PC-9 (cell line): ENCODE results near the gene PDE3A. TPM values are rescaled to one million over a fixed set of nuclear protein-coding genes. Genes with fewer than 3 reads are reported as not detected.

ENCODE experiments used
- BruUV-seq: library from RNA; stranded (reverse); fragments of 400-500 nt; replicated peaks from 2 replicates; lab custom pipeline; 2021; lab: Mats Ljungman, UMichigan
- CTCF ChIA-PET: fragments of 300-600 bp; sonication (Branson Sonifier 250); formaldehyde crosslinking; loops from one replicate; lab custom pipeline; 2022; ENCODE audit warnings: antibody characterized with exemption; lab: Charles Lee
- POLR2A ChIA-PET: fragments of 300-600 bp; sonication (Branson Sonifier 250); formaldehyde crosslinking; loops from one replicate; lab custom pipeline; 2022; ENCODE audit warnings: antibody characterized with exemption; ENCODE audit not compliant: unreplicated experiment; lab: Charles Lee
- DNase-seq, 2 experiments: peaks; one replicate each; pipeline versions ENCODE4 v3.0.0 to v3.0.0-alpha.2; 2015 to 2022; ENCODE audit warnings: mixed read lengths in 1 of 2
- H2AFZ ChIP-seq: fragments of 200-600 bp; sonication (generic); 2 replicates; pipeline ENCODE4 v1.8.1; 2017; ENCODE audit warnings: antibody characterized with exemption
- H3F3A ChIP-seq: fragments of 200-600 bp; sonication (generic); 2 replicates; pipeline ENCODE4 v1.8.1; 2017; ENCODE audit warnings: antibody characterized with exemption, mild to moderate bottlenecking, low read depth; ENCODE audit not compliant: insufficient read depth
- H3K27ac ChIP-seq: fragments of 200-600 bp; sonication (generic); 2 replicates; pipeline ENCODE4 v1.6.1; 2016; ENCODE audit warnings: mixed run types
- H3K27me3 ChIP-seq: fragments of 200-600 bp; sonication (generic); 2 replicates; pipeline ENCODE4 v1.6.1; 2016; ENCODE audit warnings: low read depth, mixed run types; ENCODE audit not compliant: insufficient read depth
- H3K36me3 ChIP-seq: fragments of 200-600 bp; sonication (generic); 2 replicates; pipeline ENCODE4 v1.6.1; 2016; ENCODE audit warnings: low read depth, mixed run types
- H3K4me1 ChIP-seq: fragments of 200-600 bp; sonication (generic); replicated peaks from 2 replicates; pipeline ENCODE4 v1.6.1; 2016; ENCODE audit warnings: mixed run types; ENCODE audit not compliant: insufficient read depth
- H3K4me2 ChIP-seq: fragments of 200-600 bp; sonication (generic); 2 replicates; pipeline ENCODE4 v1.6.1; 2017; ENCODE audit warnings: mixed run types
- H3K4me3 ChIP-seq: fragments of 200-600 bp; sonication (generic); 2 replicates; pipeline ENCODE4 v1.6.1; 2016; ENCODE audit warnings: mixed run types
- H3K79me2 ChIP-seq: fragments of 200-600 bp; sonication (generic); 2 replicates; pipeline ENCODE4 v1.6.1; 2017; ENCODE audit warnings: low read depth, mixed run types
- H3K9me2 ChIP-seq: fragments of 200-600 bp; sonication (generic); 2 replicates; pipeline ENCODE4 v1.8.1; 2017; ENCODE audit warnings: mild to moderate bottlenecking; ENCODE audit not compliant: insufficient read depth
- H3K9me3 ChIP-seq: fragments of 200-600 bp; sonication (generic); 2 replicates; pipeline ENCODE4 v1.8.1; 2016; ENCODE audit warnings: low read depth; ENCODE audit not compliant: insufficient read depth
- H4K20me1 ChIP-seq: fragments of 200-600 bp; sonication (generic); 2 replicates; pipeline ENCODE4 v1.8.1; 2017; ENCODE audit not compliant: insufficient read depth
- EZH2 ChIP-seq: fragments of 200-600 bp; sonication (generic); IDR thresholded peaks from 2 replicates; pipeline ENCODE4 v1.8.0; 2017; ENCODE audit warnings: antibody characterized with exemption, low read depth
- intact Hi-C: fragments of 100-400 bp; cut with micrococcal nuclease; formaldehyde crosslinking; loops from one replicate; pipeline ENCODE4 v1.10.0; 2022; ENCODE audit not compliant: unreplicated experiment
- total RNA-seq: library from RNA; stranded (reverse); gene quantifications from 2 replicates; pipeline ENCODE4 v1.2.3, GENCODE V29; 2021
- TF ChIP-seq, protein P1 (sequence below): fragments of 200-600 bp; sonication (generic); conservative IDR thresholded peaks from 2 replicates; pipeline ENCODE4 v1.6.1; 2017; ENCODE audit warnings: mixed run types, antibody characterized with exemption, mild to moderate bottlenecking, moderate library complexity

Gene PDE3A
- total RNA-seq, 1 experiment from 2014 or later, result not detected

GRCh38 chr12:20588042-20588441 is 219.7 kb downstream of the PDE3A start:
- no peaks in the 10 kb centered on the region for H3K9me2 ChIP-seq
- no peaks in the 10 kb centered on the region for H3F3A ChIP-seq
- no peaks in the 10 kb centered on the region for H3K79me2 ChIP-seq
- H3K27me3 ChIP-seq, result no peaks in the 10 kb centered on the region
- intact Hi-C loops, result no loop called here
- no peak for TF ChIP-seq EZH2
- TF ChIP-seq, protein P1, sequence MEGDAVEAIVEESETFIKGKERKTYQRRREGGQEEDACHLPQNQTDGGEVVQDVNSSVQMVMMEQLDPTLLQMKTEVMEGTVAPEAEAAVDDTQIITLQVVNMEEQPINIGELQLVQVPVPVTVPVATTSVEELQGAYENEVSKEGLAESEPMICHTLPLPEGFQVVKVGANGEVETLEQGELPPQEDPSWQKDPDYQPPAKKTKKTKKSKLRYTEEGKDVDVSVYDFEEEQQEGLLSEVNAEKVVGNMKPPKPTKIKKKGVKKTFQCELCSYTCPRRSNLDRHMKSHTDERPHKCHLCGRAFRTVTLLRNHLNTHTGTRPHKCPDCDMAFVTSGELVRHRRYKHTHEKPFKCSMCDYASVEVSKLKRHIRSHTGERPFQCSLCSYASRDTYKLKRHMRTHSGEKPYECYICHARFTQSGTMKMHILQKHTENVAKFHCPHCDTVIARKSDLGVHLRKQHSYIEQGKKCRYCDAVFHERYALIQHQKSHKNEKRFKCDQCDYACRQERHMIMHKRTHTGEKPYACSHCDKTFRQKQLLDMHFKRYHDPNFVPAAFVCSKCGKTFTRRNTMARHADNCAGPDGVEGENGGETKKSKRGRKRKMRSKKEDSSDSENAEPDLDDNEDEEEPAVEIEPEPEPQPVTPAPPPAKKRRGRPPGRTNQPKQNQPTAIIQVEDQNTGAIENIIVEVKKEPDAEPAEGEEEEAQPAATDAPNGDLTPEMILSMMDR, result no peak
- CTCF ChIA-PET, result no interaction called here
- H3K4me1 ChIP-seq, result no peaks in the 10 kb centered on the region
- H3K4me3 ChIP-seq, result no peak overlapping the region
- H4K20me1 ChIP-seq, result no peaks in the 10 kb centered on the region
- POLR2A ChIA-PET, result interaction anchor here (0.6 kb wide), 2 partner anchors 61 to 560 kb away, joined by 6 read pairs; no protein-coding TSS in a partner anchor
- no peaks in the 10 kb centered on the region for H3K9me3 ChIP-seq
- no peaks in the 10 kb centered on the region for H3K36me3 ChIP-seq
- no peak for DNase-seq
- no peak overlapping the region for H3K27ac ChIP-seq
- no peak overlapping the region for H2AFZ ChIP-seq
- no TSS peak for BruUV-seq
- no peak overlapping the region for H3K4me2 ChIP-seq

GRCh38 chr12:20590570-20590969 is 222.2 kb downstream of the PDE3A start:
- ChIA-PET CTCF (no interaction called here), POLR2A (no interaction called here)
- no peaks in the 10 kb centered on the region for H3K9me2 ChIP-seq
- BruUV-seq, result no TSS peak
- TF ChIP-seq, protein P1, result no peak
- no peak for TF ChIP-seq EZH2
- no peak for DNase-seq
- no peak overlapping the region for H3K4me3 ChIP-seq
- no peak overlapping the region for H3K27ac ChIP-seq
- no peaks in the 10 kb centered on the region for H3K79me2 ChIP-seq
- intact Hi-C loops, result no loop called here
- H3K9me3 ChIP-seq, result no peaks in the 10 kb centered on the region
- no peaks in the 10 kb centered on the region for H4K20me1 ChIP-seq
- H3K4me2 ChIP-seq, result no peak overlapping the region
- no peaks in the 10 kb centered on the region for H3K4me1 ChIP-seq
- H3K36me3 ChIP-seq, result no peaks in the 10 kb centered on the region
- H2AFZ ChIP-seq, result no peak overlapping the region
- H3F3A ChIP-seq, result no peaks in the 10 kb centered on the region
- H3K27me3 ChIP-seq, result no peaks in the 10 kb centered on the region

DNA sequence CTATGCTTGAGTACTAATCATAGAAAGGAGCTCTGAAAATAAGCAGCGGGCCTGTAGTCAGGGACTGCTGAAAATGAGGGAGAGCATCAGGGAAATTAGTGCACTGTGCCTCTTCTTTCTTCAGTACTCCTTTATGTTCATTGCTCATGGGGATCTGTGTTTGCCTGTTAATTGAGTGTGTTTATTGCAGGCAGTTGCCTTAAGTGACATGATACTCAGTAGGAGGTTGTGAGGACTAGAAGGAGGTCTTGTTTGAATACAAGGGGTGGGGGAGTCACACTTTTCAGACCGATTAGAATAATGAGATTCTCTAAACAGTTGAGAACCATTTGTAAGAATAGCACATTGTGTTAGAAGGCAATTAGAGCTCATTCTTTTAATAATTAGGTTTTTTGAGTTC is 224.2 kb downstream of the PDE3A start:
- Histone ChIP-seq H3F3A (no peaks in the 10 kb centered on the region), H3K9me2 (no peaks in the 10 kb centered on the region), H3K27ac (no peak overlapping the region), H3K79me2 (no peaks in the 10 kb centered on the region), H2AFZ (no peak overlapping the region), H4K20me1 (no peaks in the 10 kb centered on the region), H3K27me3 (no peaks in the 10 kb centered on the region), H3K4me1 (no peaks in the 10 kb centered on the region), H3K9me3 (no peaks in the 10 kb centered on the region), H3K4me2 (no peak overlapping the region), H3K36me3 (no peaks in the 10 kb centered on the region), H3K4me3 (no peak overlapping the region)
- CTCF ChIA-PET, result no interaction called here
- DNase-seq, result no peak
- POLR2A ChIA-PET, result no interaction called here
- intact Hi-C loops, result no loop called here
- BruUV-seq, result no TSS peak
- TF ChIP-seq EZH2, result no peak
- TF ChIP-seq, protein P1, result no peak
